Lower leg skin (tissue), 3 donors: ENCODE measurements around the gene SOX5.

ENCODE experiments used
- POLR2A ChIP-seq, 2 donors: fragments of 450-650 bp; IDR thresholded peaks; one replicate each; pipeline ENCODE4 v1.6.1; 2016 to 2017; ENCODE audit warnings: antibody characterized with exemption in 2 of 2, mild to moderate bottlenecking in 1 of 2, moderate library complexity in 1 of 2
- TF ChIP-seq, protein P1 (sequence below), 3 donors: fragments of 450-650 bp; IDR thresholded peaks; one replicate each; pipeline ENCODE4 v1.5.1; 2016; ENCODE audit warnings: antibody characterized with exemption in 3 of 3, mild to moderate bottlenecking in 3 of 3, moderate library complexity in 2 of 3

DNA sequence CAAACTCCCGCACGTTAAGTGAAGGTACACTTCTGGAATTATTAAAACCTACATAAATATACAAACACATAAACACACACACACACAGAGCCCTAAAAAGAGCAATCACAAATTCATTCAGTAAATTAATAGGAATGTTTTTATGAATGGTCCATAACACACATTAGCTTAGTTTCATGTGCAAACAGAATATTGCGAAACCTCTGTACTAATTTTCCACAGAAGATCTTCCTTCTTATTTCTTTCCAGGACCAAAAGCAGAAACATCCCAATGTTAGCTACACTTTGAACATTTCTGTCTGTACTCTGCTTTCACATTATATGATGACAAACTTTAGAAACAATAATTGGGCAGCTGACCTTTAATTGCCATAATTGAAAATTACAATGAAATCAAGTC is 101.6 kb downstream of the SOX5 start:
- no peak for TF ChIP-seq POLR2A (IDR thresholded peaks at IDR 0.05)
- TF ChIP-seq, protein P1, sequence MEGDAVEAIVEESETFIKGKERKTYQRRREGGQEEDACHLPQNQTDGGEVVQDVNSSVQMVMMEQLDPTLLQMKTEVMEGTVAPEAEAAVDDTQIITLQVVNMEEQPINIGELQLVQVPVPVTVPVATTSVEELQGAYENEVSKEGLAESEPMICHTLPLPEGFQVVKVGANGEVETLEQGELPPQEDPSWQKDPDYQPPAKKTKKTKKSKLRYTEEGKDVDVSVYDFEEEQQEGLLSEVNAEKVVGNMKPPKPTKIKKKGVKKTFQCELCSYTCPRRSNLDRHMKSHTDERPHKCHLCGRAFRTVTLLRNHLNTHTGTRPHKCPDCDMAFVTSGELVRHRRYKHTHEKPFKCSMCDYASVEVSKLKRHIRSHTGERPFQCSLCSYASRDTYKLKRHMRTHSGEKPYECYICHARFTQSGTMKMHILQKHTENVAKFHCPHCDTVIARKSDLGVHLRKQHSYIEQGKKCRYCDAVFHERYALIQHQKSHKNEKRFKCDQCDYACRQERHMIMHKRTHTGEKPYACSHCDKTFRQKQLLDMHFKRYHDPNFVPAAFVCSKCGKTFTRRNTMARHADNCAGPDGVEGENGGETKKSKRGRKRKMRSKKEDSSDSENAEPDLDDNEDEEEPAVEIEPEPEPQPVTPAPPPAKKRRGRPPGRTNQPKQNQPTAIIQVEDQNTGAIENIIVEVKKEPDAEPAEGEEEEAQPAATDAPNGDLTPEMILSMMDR (IDR thresholded peaks at IDR 0.05): no peak
